Suprapubic skin (tissue), 4 donors: ENCODE results near the gene AGBL1. TPM values are rescaled to one million over a fixed set of nuclear protein-coding genes. Genes with fewer than 3 reads are reported as not detected.
"Not testable (repeated sequence)": the region's sequence is repeated elsewhere in the genome, so short reads cannot be mapped to it uniquely, and the experiment has no call there.

Source experiments
- DNase-seq, 2 donors: peaks; one replicate each; pipeline ENCODE4 v3.0.0-alpha.2; 2019; ENCODE audit warnings: low spot score in 2 of 2
- H3K27ac ChIP-seq: fragments of 200-600 bp; sonication (generic); one replicate; pipeline ENCODE4 v1.5.1; 2019
- H3K27me3 ChIP-seq: fragments of 200-600 bp; sonication (generic); one replicate; pipeline ENCODE4 v1.5.1; 2019
- H3K36me3 ChIP-seq: fragments of 200-600 bp; sonication (generic); one replicate; pipeline ENCODE4 v1.5.1; 2019
- H3K4me1 ChIP-seq: fragments of 200-600 bp; sonication (generic); one replicate; pipeline ENCODE4 v1.5.1; 2019
- H3K4me3 ChIP-seq: fragments of 200-600 bp; sonication (generic); one replicate; pipeline ENCODE4 v1.5.1; 2019; ENCODE audit warnings: mild to moderate bottlenecking
- H3K9me3 ChIP-seq: fragments of 200-600 bp; sonication (generic); one replicate; pipeline ENCODE4 v1.5.1; 2019
- CTCF ChIP-seq, 2 donors: fragments of 200-600 bp in 1 of 2; fragments of 450-650 bp in 1 of 2; sonication (generic) in 1 of 2; IDR thresholded peaks; one replicate each; pipeline ENCODE4 v1.5.1; 2016 to 2019; ENCODE audit warnings: antibody characterized with exemption in 2 of 2, mild to moderate bottlenecking in 1 of 2, moderate library complexity in 1 of 2
- EP300 ChIP-seq: sonication (generic); formaldehyde crosslinking; IDR thresholded peaks from one replicate; pipeline ENCODE4 v1.6.1; 2017; ENCODE audit warnings: antibody characterized with exemption
- POLR2A ChIP-seq, 2 donors: fragments of 450-650 bp; IDR thresholded peaks; one replicate each; pipeline ENCODE4 v1.6.1; 2017; ENCODE audit warnings: antibody characterized with exemption in 2 of 2, mild to moderate bottlenecking in 2 of 2, moderate library complexity in 2 of 2
- POLR2AphosphoS5 ChIP-seq, 3 donors: sonication (generic); formaldehyde crosslinking; IDR thresholded peaks; one replicate each; pipeline ENCODE4 v1.6.1; 2017; ENCODE audit warnings: antibody characterized with exemption in 3 of 3
- WGBS: methylation state at CpG from one replicate; pipeline ENCODE4 v1.1.5; 2018; 5-methylcytosine and 5-hydroxymethylcytosine counted together
- total RNA-seq, 4 donors: library from RNA; depleted of rRNA; stranded (reverse); fragments of >200 nt; gene quantifications; one replicate each; pipeline ENCODE4 v1.1.0, GENCODE V29; 2016

Gene AGBL1
- total RNA-seq, 4 donors from 2014 or later: 0.23 to 0.56 TPM; not detected in 2

- no peak for DNase-seq
- no peaks in the 10 kb centered on the region for H3K27me3 ChIP-seq
- H3K36me3 ChIP-seq: no peaks in the 10 kb centered on the region
- H3K9me3 ChIP-seq: no peaks in the 10 kb centered on the region
- no peak overlapping the region for H3K27ac ChIP-seq
- no peak overlapping the region for H3K4me3 ChIP-seq
- H3K4me1 ChIP-seq: no peaks in the 10 kb centered on the region
- TF ChIP-seq CTCF (IDR thresholded peaks at IDR 0.05) (no peak), POLR2A (IDR thresholded peaks at IDR 0.05) (no peak), EP300 (no peak), POLR2AphosphoS5 (IDR thresholded peaks at IDR 0.05) (no peak)
- 83% methylated on average over 2 of the region's 2 CpGs for WGBS
Measured at GRCh38 chr15:87033056-87033455, 953.4 kb downstream of the AGBL1 start.

GRCh38 chr15:87034886-87035285 lies 955.2 kb downstream of the AGBL1 start:
- Histone ChIP-seq H3K27me3 (no peaks in the 10 kb centered on the region), H3K4me3 (no peak overlapping the region), H3K9me3 (no peaks in the 10 kb centered on the region), H3K36me3 (no peaks in the 10 kb centered on the region), H3K4me1 (no peaks in the 10 kb centered on the region), H3K27ac (no peak overlapping the region)
- no peak for DNase-seq
- no peak for TF ChIP-seq EP300
- TF ChIP-seq CTCF (IDR thresholded peaks at IDR 0.05): no peak
- no peak for TF ChIP-seq POLR2A (IDR thresholded peaks at IDR 0.05)
- no peak for TF ChIP-seq POLR2AphosphoS5 (IDR thresholded peaks at IDR 0.05)
- WGBS: 92% methylated on average over 16 of the region's 16 CpGs

GRCh38 chr15:87038404-87038803 lies 958.7 kb downstream of the AGBL1 start:
- WGBS: 46% methylated on average over 3 of the region's 3 CpGs
- no peaks in the 10 kb centered on the region for H3K36me3 ChIP-seq
- H3K4me3 ChIP-seq: no peak overlapping the region
- TF ChIP-seq POLR2A (IDR thresholded peaks at IDR 0.05) (no peak), POLR2AphosphoS5 (IDR thresholded peaks at IDR 0.05) (no peak), EP300 (no peak), CTCF (IDR thresholded peaks at IDR 0.05) (no peak)
- no peaks in the 10 kb centered on the region for H3K4me1 ChIP-seq
- DNase-seq: no peak
- no peaks in the 10 kb centered on the region for H3K9me3 ChIP-seq
- no peak overlapping the region for H3K27ac ChIP-seq
- H3K27me3 ChIP-seq: no peaks in the 10 kb centered on the region

- H3K27me3 ChIP-seq, DNase-seq, H3K4me1 ChIP-seq, H3K36me3 ChIP-seq, H3K9me3 ChIP-seq, H3K4me3 ChIP-seq, H3K27ac ChIP-seq: not testable (repeated sequence)
- 88% methylated on average over 4 of the region's 4 CpGs for WGBS
Measured at GRCh38 chr15:87042619-87043018, 962.9 kb downstream of the AGBL1 start.

- H3K27me3 ChIP-seq: no peaks in the 10 kb centered on the region
- H3K4me3 ChIP-seq: no peak overlapping the region
- TF ChIP-seq CTCF (IDR thresholded peaks at IDR 0.05) (no peak), POLR2AphosphoS5 (IDR thresholded peaks at IDR 0.05) (no peak), POLR2A (IDR thresholded peaks at IDR 0.05) (no peak), EP300 (no peak)
- no peaks in the 10 kb centered on the region for H3K4me1 ChIP-seq
- H3K27ac ChIP-seq: no peak overlapping the region
- H3K9me3 ChIP-seq: no peaks in the 10 kb centered on the region
- no peaks in the 10 kb centered on the region for H3K36me3 ChIP-seq
- 53% methylated on average over 1 of the region's 1 CpG for whole genome bisulfite sequencing
- DNase-seq: no peak
Measured at GRCh38 chr15:87045746-87046145, 966.1 kb downstream of the AGBL1 start.
